K562 treated with DMSO at 1 percent for 24 hours (cell line): ENCODE measurements around the gene ZNF611. TPM values are rescaled to one million over a fixed set of nuclear protein-coding genes. Genes with fewer than 3 reads are reported as not detected.

Experiments used
- total RNA-seq: library from RNA; unstranded; fragments of 300-600 nt; gene quantifications from 2 replicates; pipeline ENCODE4 v1.2.3, GENCODE V29; 2022; ENCODE audit warnings: low read depth; ENCODE audit not compliant: insufficient read depth

Gene ZNF611
- 4.6 and 16.6 TPM in 2 replicates for total RNA-seq

GRCh38 chr19:52734893-52735661, at the start of gene ZNF611:
TSS of gene ZNF611 (minus strand) at chr19:52735044. CDS start at chr19:52715894, 19,150 bp downstream.

Other genes with a start within 250 kb of the ZNF611 start
- gene ZNF808, start 207.4 kb downstream of the ZNF611 start, total RNA-seq, result 1.3 and 1.6 TPM in 2 replicates
- 4.4 and 4.7 TPM in 2 replicates for gene ZNF701, start 164.8 kb downstream of the ZNF611 start, total RNA-seq
- gene ZNF83, start 96.7 kb downstream of the ZNF611 start, total RNA-seq, result 17.7 and 21.4 TPM in 2 replicates
- 5.3 and 6.8 TPM in 2 replicates for gene ZNF600, start 51.7 kb upstream of the ZNF611 start, total RNA-seq
- gene ZNF28, start 86.6 kb upstream of the ZNF611 start, total RNA-seq, result 6.5 and 8.4 TPM in 2 replicates
- 12.5 and 12.7 TPM in 2 replicates for gene ZNF468, start 122.6 kb upstream of the ZNF611 start, total RNA-seq
- 3.8 and 4.9 TPM in 2 replicates for gene ZNF320, start 162.6 kb upstream of the ZNF611 start, total RNA-seq
- 3.5 and 5.4 TPM in 2 replicates for gene ZNF888, start 188.4 kb upstream of the ZNF611 start, total RNA-seq
- gene ZNF816, start 227.8 kb upstream of the ZNF611 start, total RNA-seq, result 8.3 and 10.2 TPM in 2 replicates